Thymus (tissue), 11 donors: ENCODE data around the gene MCC. TPM values are rescaled to one million over a fixed set of nuclear protein-coding genes. Genes with fewer than 3 reads are reported as not detected.
"Not testable (repeated sequence)": the region's sequence is repeated elsewhere in the genome, so short reads cannot be mapped to it uniquely, and the experiment has no call there.

Experiments used
- DNase-seq, 9 donors: peaks; one replicate each; pipeline ENCODE4 v3.0.0-alpha.2; 2013; ENCODE audit warnings: low spot score in 9 of 9, low read depth in 6 of 9, missing footprints in 1 of 9
- H3K27ac ChIP-seq, 2 donors: one replicate each; pipeline ENCODE4 v1.5.1; 2013; ENCODE audit warnings: control low read depth in 1 of 2, low read depth in 1 of 2, low read length in 1 of 2, mild to moderate bottlenecking in 1 of 2, moderate library complexity in 1 of 2
- H3K27me3 ChIP-seq, 2 donors: one replicate each; pipeline ENCODE4 v1.5.1; 2013; ENCODE audit warnings: low read length in 1 of 2; ENCODE audit not compliant: control insufficient read depth in 2 of 2, insufficient read depth in 1 of 2
- H3K36me3 ChIP-seq, 2 donors: one replicate each; pipeline ENCODE4 v1.5.1; 2013; ENCODE audit warnings: low read length in 1 of 2, mild to moderate bottlenecking in 1 of 2, moderate library complexity in 1 of 2; ENCODE audit not compliant: control insufficient read depth in 2 of 2, insufficient read depth in 2 of 2
- H3K4me1 ChIP-seq, 2 donors: one replicate each; pipeline ENCODE4 v1.5.1; 2013; ENCODE audit warnings: low read length in 2 of 2; ENCODE audit not compliant: control insufficient read depth in 2 of 2, insufficient read depth in 2 of 2
- H3K4me3 ChIP-seq, 2 donors: one replicate each; pipeline ENCODE4 v1.5.1; 2013; ENCODE audit warnings: low read length in 2 of 2, control low read depth in 1 of 2, mild to moderate bottlenecking in 1 of 2
- H3K9me3 ChIP-seq, 2 donors: one replicate each; pipeline ENCODE4 v1.5.1; 2013; ENCODE audit warnings: low read length in 1 of 2, mild to moderate bottlenecking in 1 of 2; ENCODE audit not compliant: control insufficient read depth in 2 of 2, insufficient read depth in 1 of 2
- WGBS: extraction: QIAGEN DNeasy Blood & Tissue Kit; methylation state at CpG from one replicate; pipeline ENCODE4 v1.1.7; 2013; 5-methylcytosine and 5-hydroxymethylcytosine counted together
- polyA plus RNA-seq: library from polyadenylated mRNA; stranded (reverse); fragments of 200-250 nt; gene quantifications from one replicate; pipeline ENCODE4 v1.2.3, GENCODE V29; 2013
- total RNA-seq: library from RNA; stranded (reverse); fragments of 120-200 nt; gene quantifications from one replicate; pipeline ENCODE4 v1.2.4, GENCODE V29; 2013
- donor health status: healthy.

The MCC gene
- total and polyA plus RNA-seq, 2 donors: 5.1 to 7.0 TPM

GRCh38 chr5:113421693-113422092 is 66.6 kb downstream of the MCC start:
- no peaks in the 10 kb centered on the region for H3K4me1 ChIP-seq
- WGBS: 93% methylated on average over 2 of the region's 2 CpGs
- H3K27me3 ChIP-seq: no peaks in the 10 kb centered on the region
- no peak overlapping the region for H3K4me3 ChIP-seq
- DNase-seq: no peak
- H3K36me3 ChIP-seq: no peaks in the 10 kb centered on the region
- no peaks in the 10 kb centered on the region for H3K9me3 ChIP-seq
- no peak overlapping the region for H3K27ac ChIP-seq

GRCh38 chr5:113405530-113405929 is 82.7 kb downstream of the MCC start:
- Histone ChIP-seq H3K27ac (no peak overlapping the region), H3K27me3 (no peaks in the 10 kb centered on the region), H3K4me3 (no peak overlapping the region), H3K4me1 (no peaks in the 10 kb centered on the region), H3K36me3 (no peaks in the 10 kb centered on the region), H3K9me3 (no peaks in the 10 kb centered on the region)
- no peak for DNase-seq
- 93% methylated on average over 6 of the region's 6 CpGs for whole genome bisulfite sequencing

- Histone ChIP-seq H3K9me3 (no peaks in the 10 kb centered on the region), H3K36me3 (no peaks in the 10 kb centered on the region), H3K4me1 (no peaks in the 10 kb centered on the region), H3K27ac (no peak overlapping the region), H3K4me3 (no peak overlapping the region), H3K27me3 (no peaks in the 10 kb centered on the region)
- DNase-seq: no peak
- WGBS: 93% methylated on average over 2 of the region's 2 CpGs
These were observed 84.0 kb downstream of the MCC start for GRCh38 chr5:113404269-113404668.

- not testable (repeated sequence) for H3K4me1 ChIP-seq, H3K27me3 ChIP-seq, DNase-seq, H3K36me3 ChIP-seq, H3K9me3 ChIP-seq, H3K27ac ChIP-seq, H3K4me3 ChIP-seq
- 88% methylated on average over 4 of the region's 4 CpGs for WGBS
These were observed 90.3 kb downstream of the MCC start for GRCh38 chr5:113397986-113398385.

GRCh38 chr5:113397046-113397445 is 91.2 kb downstream of the MCC start:
- no peaks in the 10 kb centered on the region for H3K9me3 ChIP-seq
- no peak overlapping the region for H3K4me3 ChIP-seq
- 81% methylated on average over 3 of the region's 3 CpGs for WGBS
- H3K4me1 ChIP-seq: no peaks in the 10 kb centered on the region
- no peak overlapping the region for H3K27ac ChIP-seq
- no peaks in the 10 kb centered on the region for H3K36me3 ChIP-seq
- no peaks in the 10 kb centered on the region for H3K27me3 ChIP-seq
- no peak for DNase-seq

- DNase-seq: no peak
- H3K4me3 ChIP-seq: no peak overlapping the region
- H3K4me1 ChIP-seq: no peaks in the 10 kb centered on the region
- H3K27ac ChIP-seq: no peak overlapping the region
- no peaks in the 10 kb centered on the region for H3K9me3 ChIP-seq
- WGBS: 98% methylated on average over 2 of the region's 2 CpGs
- H3K36me3 ChIP-seq: no peaks in the 10 kb centered on the region
- H3K27me3 ChIP-seq: no peaks in the 10 kb centered on the region
These were observed 93.6 kb downstream of the MCC start for GRCh38 chr5:113394658-113395057.

GRCh38 chr5:113390224-113390623 is 98.0 kb downstream of the MCC start:
- Histone ChIP-seq H3K27ac (no peak overlapping the region), H3K27me3 (no peaks in the 10 kb centered on the region), H3K36me3 (no peaks in the 10 kb centered on the region), H3K9me3 (no peaks in the 10 kb centered on the region), H3K4me3 (no peak overlapping the region), H3K4me1 (no peaks in the 10 kb centered on the region)
- 91% methylated on average over 1 of the region's 1 CpG for WGBS
- no peak for DNase-seq

GRCh38 chr5:113389116-113389515 is 99.1 kb downstream of the MCC start:
- Histone ChIP-seq H3K36me3 (no peaks in the 10 kb centered on the region), H3K27ac (no peak overlapping the region), H3K4me1 (no peaks in the 10 kb centered on the region), H3K27me3 (peaks cover 0 to 2% of the 10 kb centered on the region in 2 donors), H3K9me3 (no peaks in the 10 kb centered on the region), H3K4me3 (no peak overlapping the region)
- whole genome bisulfite sequencing: 98% methylated on average over 4 of the region's 4 CpGs
- no peak for DNase-seq

- Histone ChIP-seq H3K4me3 (no peak overlapping the region), H3K9me3 (no peaks in the 10 kb centered on the region), H3K27ac (no peak overlapping the region), H3K27me3 (peaks cover 0 to 2% of the 10 kb centered on the region in 2 donors), H3K4me1 (no peaks in the 10 kb centered on the region), H3K36me3 (no peaks in the 10 kb centered on the region)
- 91% methylated on average over 2 of the region's 2 CpGs for WGBS
- DNase-seq: no peak
These were observed 100.4 kb downstream of the MCC start for GRCh38 chr5:113387844-113388243.

GRCh38 chr5:113384782-113385285 is 103.4 kb downstream of the MCC start:
- H3K27ac ChIP-seq: no peak overlapping the region
- peaks cover 0 to 4% of the 10 kb centered on the region in 2 donors for H3K27me3 ChIP-seq
- no peak for DNase-seq
- no peaks in the 10 kb centered on the region for H3K4me1 ChIP-seq
- no peaks in the 10 kb centered on the region for H3K9me3 ChIP-seq
- no peaks in the 10 kb centered on the region for H3K36me3 ChIP-seq
- WGBS: 30% methylated on average over 4 of the region's 4 CpGs
- no peak overlapping the region for H3K4me3 ChIP-seq
